GM12878 (cell line): ENCODE data around the gene CSF2. TPM values are rescaled to one million over a fixed set of nuclear protein-coding genes. Genes with fewer than 3 reads are reported as not detected.
A peak's percentile ranks its signal among the peaks of the same experiment; 100 is the strongest.

ENCODE experiments used
- ATAC-seq: fragments of 200-7000 bp; cut with Tn5 transposase; 3 replicates; pipeline ENCODE4 v1.9.1; 2020; ENCODE audit warnings: mild to moderate bottlenecking, moderate library complexity
- BruUV-seq: library from RNA; stranded (reverse); fragments of 400-500 nt; replicated peaks from 2 replicates; lab custom pipeline; 2021; lab: Mats Ljungman, UMichigan
- CTCF ChIA-PET: fragments of 300-600 bp; sonication (Branson Sonifier 250); formaldehyde crosslinking; extraction: SDS; loops from one replicate; lab custom pipeline; 2021; ENCODE audit warnings: inconsistent platforms; lab: Yijun Ruan, JAX
- POLR2A ChIA-PET: fragments of 350-600 bp; formaldehyde crosslinking; extraction: SDS; loops from one replicate; lab custom pipeline; 2021; ENCODE audit warnings: inconsistent platforms; lab: Charles Lee
- RAD21 ChIA-PET: fragments of 300-600 bp; sonication (Branson Sonifier 250); formaldehyde crosslinking; loops from one replicate; lab custom pipeline; 2023; ENCODE audit warnings: antibody characterized with exemption; ENCODE audit not compliant: unreplicated experiment; lab: Charles Lee
- SMC1A ChIA-PET: fragments of 300-600 bp; sonication (Branson Sonifier 250); formaldehyde crosslinking; loops from one replicate; lab custom pipeline; 2023; ENCODE audit not compliant: unreplicated experiment, uncharacterized antibody; lab: Charles Lee
- DNase-seq: peaks from one replicate; pipeline ENCODE4 v3.0.0-alpha.2; 2011; ENCODE audit warnings: low read depth, low spot score
- FAIRE-seq: peaks from 3 replicates; lab custom pipeline; 2011; peaks lifted over from hg19 to GRCh38; lab: Jason Lieb, UNC
- H2AFZ ChIP-seq: 2 replicates; pipeline ENCODE4 v1.6.0; 2011; ENCODE audit warnings: low read depth, low read length, control low read depth; ENCODE audit not compliant: control insufficient read depth
- H3K27ac ChIP-seq: 2 replicates; pipeline ENCODE4 v1.5.1; 2011; ENCODE audit warnings: control low read depth; ENCODE audit not compliant: control insufficient read depth, insufficient read depth
- H3K27me3 ChIP-seq, 2 experiments: replicated peaks in 1 of 2; 2 replicates each; pipeline versions ENCODE4 v1.6.0 to v1.6.1; 2011; ENCODE audit warnings: low read length in 1 of 2; ENCODE audit not compliant: control insufficient read depth in 2 of 2, insufficient read depth in 2 of 2
- H3K36me3 ChIP-seq, 2 experiments: 2 replicates each; pipeline ENCODE4 v1.5.1; 2011; ENCODE audit warnings: low read length in 1 of 2; ENCODE audit not compliant: control insufficient read depth in 2 of 2, insufficient read depth in 2 of 2
- H3K4me1 ChIP-seq: 2 replicates; pipeline ENCODE4 v1.6.1; 2011; ENCODE audit warnings: mild to moderate bottlenecking, low read length, moderate library complexity, mixed read lengths; ENCODE audit not compliant: control insufficient read depth, insufficient read depth
- H3K4me2 ChIP-seq: 2 replicates; pipeline ENCODE4 v1.6.0; 2011; ENCODE audit warnings: control low read depth; ENCODE audit not compliant: control insufficient read depth, insufficient read depth
- H3K4me3 ChIP-seq: fragments of 200-600 bp; sonication (generic); 2 replicates; pipeline ENCODE4 v1.5.1; 2016
- H3K79me2 ChIP-seq: 2 replicates; pipeline ENCODE4 v1.6.0; 2011; ENCODE audit warnings: low read length; ENCODE audit not compliant: control insufficient read depth, insufficient read depth
- H3K9ac ChIP-seq: 2 replicates; pipeline ENCODE4 v1.8.0; 2011; ENCODE audit warnings: low read length, control low read depth, mixed read lengths; ENCODE audit not compliant: control insufficient read depth, insufficient read depth
- H3K9me3 ChIP-seq: replicated peaks from 3 replicates; pipeline ENCODE4 v1.5.1; 2011; ENCODE audit warnings: mild to moderate bottlenecking, low read length; ENCODE audit not compliant: control insufficient read depth, insufficient read depth
- H4K20me1 ChIP-seq: 2 replicates; pipeline ENCODE4 v1.6.0; 2011; ENCODE audit not compliant: control insufficient read depth, insufficient read depth
- IRF4 ChIP-seq: IDR thresholded peaks from 2 replicates; pipeline ENCODE4 v1.6.1; 2011; ENCODE audit warnings: low read depth, low read length
- MTA2 ChIP-seq: fragments of 450-650 bp; IDR thresholded peaks from 2 replicates; pipeline ENCODE4 v1.6.1; 2016; ENCODE audit warnings: low read depth, mild to moderate bottlenecking, moderate library complexity
- NBN ChIP-seq: fragments of 450-650 bp; IDR thresholded peaks from 2 replicates; pipeline ENCODE4 v1.6.1; 2016
- SRF ChIP-seq, 2 experiments: IDR thresholded peaks; 2 replicates each; pipeline ENCODE4 v1.6.1; 2011; ENCODE audit warnings: low read depth in 2 of 2, low read length in 2 of 2, mild to moderate bottlenecking in 1 of 2, moderate library complexity in 1 of 2
- STAT1 ChIP-seq: fragments of 450-650 bp; conservative IDR thresholded peaks from 2 replicates; pipeline ENCODE4 v1.6.1; 2014; ENCODE audit warnings: antibody characterized with exemption, mild to moderate bottlenecking
- USF1 ChIP-seq: IDR thresholded peaks from 2 replicates; pipeline ENCODE4 v1.6.1; 2011; ENCODE audit warnings: borderline replicate concordance, low read depth, mild to moderate bottlenecking, moderate library complexity, mixed read lengths, low read length; ENCODE audit not compliant: insufficient read depth; ENCODE audit errors: extremely low read length
- WGBS: methylation state at CpG from one replicate; pipeline ENCODE4 v1.1.6; 2016; ENCODE audit warnings: low lambda C conversion rate; ENCODE audit not compliant: insufficient replicate concordance, insufficient coverage; ENCODE audit errors: missing lambda C conversion rate; 5-methylcytosine and 5-hydroxymethylcytosine counted together
- in situ Hi-C: fragments of 300-500 bp; cut with MboI; formaldehyde crosslinking; loops from 9 replicates; pipeline ENCODE4 v1.14.3; 2018; ENCODE audit warnings: mixed read lengths
- intact Hi-C: fragments of 100-400 bp; cut with micrococcal nuclease; formaldehyde crosslinking; loops from one replicate; pipeline ENCODE4 v1.14.2; 2022; ENCODE audit not compliant: unreplicated experiment
- polyA plus RNA-seq, 11 experiments: library from polyadenylated mRNA; depleted of rRNA in 4 of 11; unstranded in 6 of 11; stranded (reverse) in 5 of 11; fragments of >200 nt; fragmentation: Nextera tagmentation in 4 of 11; fragmentation: Illumina TruSeq in 1 of 11; extraction: Ambion mirVana in 4 of 11; extraction: Trizol in 1 of 11; gene quantifications; 1 replicate in 1 of 11; 2 replicates in 10 of 11; pipeline versions ENCODE4 v1.2.1 to v1.2.3, GENCODE V29; 2011 to 2016; ENCODE audit warnings: inconsistent platforms in 2 of 11, missing spikeins in 2 of 11, low read depth in 1 of 11
- total RNA-seq, 4 experiments: library from RNA; depleted of rRNA in 3 of 4; stranded (reverse); fragments of >200 nt in 3 of 4; fragmentation: Illumina TruSeq in 1 of 4; extraction: Trizol in 1 of 4; gene quantifications; 2 replicates each; pipeline versions ENCODE4 v1.2.1 to v1.2.3, GENCODE V29; 2013 to 2021
- TF ChIP-seq, protein P1 (sequence below): fragments of 450-650 bp; formaldehyde crosslinking; IDR thresholded peaks from 2 replicates; pipeline ENCODE4 v1.5.0; 2022; ENCODE audit warnings: mild to moderate bottlenecking, missing genetic modification characterization

Gene CSF2
- total and polyA plus RNA-seq, 10 of the 15 experiments (the other 5 are each of a cell fraction or from before 2014, with no cell fraction given) = 0.15 to 2.0 (median 0.69) TPM; not detected in 2

- Histone ChIP-seq H3K27me3 (no peaks in the 10 kb centered on the region), H3K79me2 (no peaks in the 10 kb centered on the region), H3K4me3 (no peak overlapping the region), H3K4me2 (no peak overlapping the region), H3K4me1 (peaks cover 10% of the 10 kb centered on the region), H3K9me3 (no peaks in the 10 kb centered on the region; the same call in none of the 3 replicates), H4K20me1 (no peaks in the 10 kb centered on the region), H3K36me3 (no peaks in the 10 kb centered on the region), H2AFZ (no peak overlapping the region), H3K9ac (no peak overlapping the region), H3K27ac (no peak overlapping the region)
- DNase-seq (no peak), FAIRE-seq (no peak), ATAC-seq (no peak; the same call in 2 of the 3 replicates)
- 35% methylated on average over 3 of the region's 3 CpGs for WGBS
- ChIA-PET POLR2A (no interaction called here), RAD21 (interaction anchor here (0.7 kb wide), 1 partner anchor 8 kb away, joined by 3 read pairs; no protein-coding TSS in a partner anchor), CTCF (no interaction called here), SMC1A (no interaction called here)
- intact Hi-C loops = no loop called here
- TF ChIP-seq IRF4 (no peak), SRF (IDR thresholded peaks at IDR 0.05; ENCODE audit: low read depth in 2 of 2, low read length in 2 of 2) (peak in 1 of 2 experiments; percentile 35; a peak in 1 of 4 replicates), NBN (no peak), USF1 (no peak), MTA2 (no peak), STAT1 (no peak)
- TF ChIP-seq, protein P1, sequence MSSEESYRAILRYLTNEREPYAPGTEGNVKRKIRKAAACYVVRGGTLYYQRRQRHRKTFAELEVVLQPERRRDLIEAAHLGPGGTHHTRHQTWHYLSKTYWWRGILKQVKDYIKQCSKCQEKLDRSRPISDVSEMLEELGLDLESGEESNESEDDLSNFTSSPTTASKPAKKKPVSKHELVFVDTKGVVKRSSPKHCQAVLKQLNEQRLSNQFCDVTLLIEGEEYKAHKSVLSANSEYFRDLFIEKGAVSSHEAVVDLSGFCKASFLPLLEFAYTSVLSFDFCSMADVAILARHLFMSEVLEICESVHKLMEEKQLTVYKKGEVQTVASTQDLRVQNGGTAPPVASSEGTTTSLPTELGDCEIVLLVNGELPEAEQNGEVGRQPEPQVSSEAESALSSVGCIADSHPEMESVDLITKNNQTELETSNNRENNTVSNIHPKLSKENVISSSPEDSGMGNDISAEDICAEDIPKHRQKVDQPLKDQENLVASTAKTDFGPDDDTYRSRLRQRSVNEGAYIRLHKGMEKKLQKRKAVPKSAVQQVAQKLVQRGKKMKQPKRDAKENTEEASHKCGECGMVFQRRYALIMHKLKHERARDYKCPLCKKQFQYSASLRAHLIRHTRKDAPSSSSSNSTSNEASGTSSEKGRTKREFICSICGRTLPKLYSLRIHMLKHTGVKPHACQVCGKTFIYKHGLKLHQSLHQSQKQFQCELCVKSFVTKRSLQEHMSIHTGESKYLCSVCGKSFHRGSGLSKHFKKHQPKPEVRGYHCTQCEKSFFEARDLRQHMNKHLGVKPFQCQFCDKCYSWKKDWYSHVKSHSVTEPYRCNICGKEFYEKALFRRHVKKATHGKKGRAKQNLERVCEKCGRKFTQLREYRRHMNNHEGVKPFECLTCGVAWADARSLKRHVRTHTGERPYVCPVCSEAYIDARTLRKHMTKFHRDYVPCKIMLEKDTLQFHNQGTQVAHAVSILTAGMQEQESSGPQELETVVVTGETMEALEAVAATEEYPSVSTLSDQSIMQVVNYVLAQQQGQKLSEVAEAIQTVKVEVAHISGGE (CRISPR knock-in tag) = no peak
- no TSS peak for BruUV-seq
- in situ Hi-C loops = no loop called here
These were observed 36.0 kb downstream of the CSF2 start for GRCh38 chr5:132109494-132110053.
